Stomach (tissue), 4 donors: Measurements from ENCODE around the gene PKIG.

Source experiments
- CTCF ChIP-seq, 7 experiments: fragments of 450-650 bp in 4 of 7; fragments of 200-600 bp in 3 of 7; sonication (generic) in 3 of 7; IDR thresholded peaks; one replicate each; pipeline ENCODE4 v1.5.1; 2016 to 2019; ENCODE audit warnings: antibody characterized with exemption in 7 of 7, control low read depth in 2 of 7, mild to moderate bottlenecking in 1 of 7
- EP300 ChIP-seq: sonication (generic); formaldehyde crosslinking; IDR thresholded peaks from one replicate; pipeline ENCODE4 v1.6.1; 2017; ENCODE audit warnings: antibody characterized with exemption
- POLR2A ChIP-seq, 4 donors: fragments of 450-650 bp; IDR thresholded peaks; one replicate each; pipeline ENCODE4 v1.6.1; 2016; ENCODE audit warnings: antibody characterized with exemption in 4 of 4, control low read depth in 2 of 4, mild to moderate bottlenecking in 1 of 4, moderate library complexity in 1 of 4
- POLR2AphosphoS5 ChIP-seq, 3 donors: sonication (generic); formaldehyde crosslinking; IDR thresholded peaks; one replicate each; pipeline ENCODE4 v1.6.1; 2016; ENCODE audit warnings: antibody characterized with exemption in 3 of 3

GRCh38 chr20:44559302-44559701, 23.1 kb upstream of the PKIG start:
- TF ChIP-seq CTCF (IDR thresholded peaks at IDR 0.05) (no peak), POLR2A (IDR thresholded peaks at IDR 0.05) (no peak), POLR2AphosphoS5 (IDR thresholded peaks at IDR 0.05) (no peak), EP300 (no peak)
